ENCODE measurements around the gene PURB.

DNA sequence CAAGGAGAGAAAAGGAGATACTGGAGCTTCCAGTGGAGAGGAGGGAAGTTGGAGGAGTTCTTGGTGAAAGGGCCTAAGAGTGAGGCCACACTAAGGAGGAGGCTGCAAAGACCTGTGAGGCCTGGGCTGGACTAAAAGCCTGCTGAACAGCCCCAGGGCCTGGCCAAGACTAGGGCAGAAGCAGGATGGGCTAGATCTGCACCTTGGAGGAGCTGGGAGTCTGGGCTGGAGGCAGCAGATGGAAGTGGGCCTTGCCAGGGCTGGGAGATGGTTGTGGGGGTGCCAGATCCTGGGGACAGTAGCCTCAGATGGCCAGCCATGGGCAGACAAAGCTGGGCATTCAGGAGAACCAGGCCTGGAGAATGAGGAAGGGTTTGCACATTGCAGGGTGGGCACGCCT lies 6.5 kb upstream of the PURB start:
- TF ChIP-seq EZH2phosphoT487 (IDR thresholded peaks at IDR 0.05; ENCODE audit: unreplicated experiment) (no peak), CTCF (conservative IDR thresholded peaks at IDR 0.05; ENCODE audit: low read depth in 2 of 2) (no peak), POLR2AphosphoS5 (IDR thresholded peaks at IDR 0.05; ENCODE audit: low read depth) (no peak), EZH2 (IDR thresholded peaks at IDR 0.05; ENCODE audit: low read depth, unreplicated experiment) (no peak), ZNF462 (CRISPR knock-in tag; IDR thresholded peaks at IDR 0.05) (no peak), CREB1 (CRISPR knock-in tag; IDR thresholded peaks at IDR 0.05; ENCODE audit: low read depth) (no peak), ZNF331 (CRISPR knock-in tag; IDR thresholded peaks at IDR 0.05; ENCODE audit: low read depth) (no peak), STAT1 (IDR thresholded peaks at IDR 0.05; ENCODE audit: unreplicated experiment) (no peak), JUNB (IDR thresholded peaks at IDR 0.05; ENCODE audit: unreplicated experiment) (no peak), NANOG (IDR thresholded peaks at IDR 0.05; ENCODE audit: borderline replicate concordance) (no peak), ZNF114 (CRISPR knock-in tag; IDR thresholded peaks at IDR 0.05) (no peak)
- TF ChIP-seq, protein P1, sequence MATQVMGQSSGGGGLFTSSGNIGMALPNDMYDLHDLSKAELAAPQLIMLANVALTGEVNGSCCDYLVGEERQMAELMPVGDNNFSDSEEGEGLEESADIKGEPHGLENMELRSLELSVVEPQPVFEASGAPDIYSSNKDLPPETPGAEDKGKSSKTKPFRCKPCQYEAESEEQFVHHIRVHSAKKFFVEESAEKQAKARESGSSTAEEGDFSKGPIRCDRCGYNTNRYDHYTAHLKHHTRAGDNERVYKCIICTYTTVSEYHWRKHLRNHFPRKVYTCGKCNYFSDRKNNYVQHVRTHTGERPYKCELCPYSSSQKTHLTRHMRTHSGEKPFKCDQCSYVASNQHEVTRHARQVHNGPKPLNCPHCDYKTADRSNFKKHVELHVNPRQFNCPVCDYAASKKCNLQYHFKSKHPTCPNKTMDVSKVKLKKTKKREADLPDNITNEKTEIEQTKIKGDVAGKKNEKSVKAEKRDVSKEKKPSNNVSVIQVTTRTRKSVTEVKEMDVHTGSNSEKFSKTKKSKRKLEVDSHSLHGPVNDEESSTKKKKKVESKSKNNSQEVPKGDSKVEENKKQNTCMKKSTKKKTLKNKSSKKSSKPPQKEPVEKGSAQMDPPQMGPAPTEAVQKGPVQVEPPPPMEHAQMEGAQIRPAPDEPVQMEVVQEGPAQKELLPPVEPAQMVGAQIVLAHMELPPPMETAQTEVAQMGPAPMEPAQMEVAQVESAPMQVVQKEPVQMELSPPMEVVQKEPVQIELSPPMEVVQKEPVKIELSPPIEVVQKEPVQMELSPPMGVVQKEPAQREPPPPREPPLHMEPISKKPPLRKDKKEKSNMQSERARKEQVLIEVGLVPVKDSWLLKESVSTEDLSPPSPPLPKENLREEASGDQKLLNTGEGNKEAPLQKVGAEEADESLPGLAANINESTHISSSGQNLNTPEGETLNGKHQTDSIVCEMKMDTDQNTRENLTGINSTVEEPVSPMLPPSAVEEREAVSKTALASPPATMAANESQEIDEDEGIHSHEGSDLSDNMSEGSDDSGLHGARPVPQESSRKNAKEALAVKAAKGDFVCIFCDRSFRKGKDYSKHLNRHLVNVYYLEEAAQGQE (IDR thresholded peaks at IDR 0.05; ENCODE audit: unreplicated experiment), result no peak
- TF ChIP-seq, protein P2, sequence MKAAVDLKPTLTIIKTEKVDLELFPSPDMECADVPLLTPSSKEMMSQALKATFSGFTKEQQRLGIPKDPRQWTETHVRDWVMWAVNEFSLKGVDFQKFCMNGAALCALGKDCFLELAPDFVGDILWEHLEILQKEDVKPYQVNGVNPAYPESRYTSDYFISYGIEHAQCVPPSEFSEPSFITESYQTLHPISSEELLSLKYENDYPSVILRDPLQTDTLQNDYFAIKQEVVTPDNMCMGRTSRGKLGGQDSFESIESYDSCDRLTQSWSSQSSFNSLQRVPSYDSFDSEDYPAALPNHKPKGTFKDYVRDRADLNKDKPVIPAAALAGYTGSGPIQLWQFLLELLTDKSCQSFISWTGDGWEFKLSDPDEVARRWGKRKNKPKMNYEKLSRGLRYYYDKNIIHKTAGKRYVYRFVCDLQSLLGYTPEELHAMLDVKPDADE (IDR thresholded peaks at IDR 0.05), result no peak

Measured in GM23338 (cell line).